HG03066 (cell line): Measurements from ENCODE around the gene TMEM176B.
"Not testable (repeated sequence)": the region's sequence is repeated elsewhere in the genome, so short reads cannot be mapped to it uniquely, and the experiment has no call there.

Experiments used
- ATAC-seq: cut with Tn5 transposase; IDR thresholded peaks from one replicate; pipeline ENCODE4 v1.9.1; 2021; ENCODE audit warnings: low read depth; ENCODE audit not compliant: unreplicated experiment

Gene TMEM176B

DNA sequence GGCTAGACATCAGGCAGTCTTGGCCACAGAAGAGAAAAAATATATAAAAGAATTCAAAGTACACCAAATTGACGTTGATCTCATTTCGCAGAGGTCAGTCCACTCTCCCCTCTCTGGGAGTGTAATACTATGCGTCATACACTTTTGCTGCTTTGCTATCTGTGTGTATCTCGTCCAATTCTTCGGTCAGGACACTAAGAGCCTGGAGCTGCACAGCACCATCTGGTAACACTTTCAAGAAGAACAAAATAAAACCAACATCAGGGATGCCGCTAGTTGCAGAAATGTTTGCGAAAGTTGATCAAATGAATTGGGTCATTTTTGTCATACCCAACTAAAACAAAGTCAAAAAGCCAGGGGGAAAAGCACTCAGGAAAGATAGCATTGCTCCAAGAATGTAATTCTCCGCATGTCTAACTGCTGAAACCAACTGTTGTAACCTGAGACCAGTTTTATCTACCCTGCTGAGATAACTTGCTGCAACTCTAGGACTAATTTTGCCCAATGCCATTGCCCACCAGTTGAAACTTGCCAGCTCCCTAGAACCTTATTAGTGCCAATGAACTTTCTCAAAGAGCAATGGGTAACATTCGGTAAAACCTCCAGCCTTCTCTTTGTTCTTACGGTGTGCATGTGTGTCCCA, 23.4 kb upstream of the TMEM176B start:
- ATAC-seq = no peak

DNA sequence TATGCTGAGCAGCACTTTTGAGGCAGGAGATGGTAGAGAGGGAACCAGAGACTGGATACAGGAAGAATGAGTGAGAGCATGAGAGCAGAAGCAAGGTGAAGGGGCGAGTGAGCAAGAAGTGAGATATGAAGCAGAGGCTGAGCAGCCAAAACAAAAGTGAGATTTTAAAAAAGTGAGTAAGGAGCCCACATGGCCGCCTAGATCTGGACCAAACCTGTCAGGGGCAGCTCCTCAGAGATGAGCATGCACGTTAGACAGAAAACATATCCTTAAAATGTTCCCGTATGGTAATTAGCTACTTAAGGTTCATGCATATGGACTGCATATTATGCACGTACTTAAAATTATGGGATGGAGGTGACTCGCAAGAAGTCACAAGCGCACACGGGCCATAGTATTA, 22.9 kb upstream of the TMEM176B start:
- no peak for ATAC-seq

DNA sequence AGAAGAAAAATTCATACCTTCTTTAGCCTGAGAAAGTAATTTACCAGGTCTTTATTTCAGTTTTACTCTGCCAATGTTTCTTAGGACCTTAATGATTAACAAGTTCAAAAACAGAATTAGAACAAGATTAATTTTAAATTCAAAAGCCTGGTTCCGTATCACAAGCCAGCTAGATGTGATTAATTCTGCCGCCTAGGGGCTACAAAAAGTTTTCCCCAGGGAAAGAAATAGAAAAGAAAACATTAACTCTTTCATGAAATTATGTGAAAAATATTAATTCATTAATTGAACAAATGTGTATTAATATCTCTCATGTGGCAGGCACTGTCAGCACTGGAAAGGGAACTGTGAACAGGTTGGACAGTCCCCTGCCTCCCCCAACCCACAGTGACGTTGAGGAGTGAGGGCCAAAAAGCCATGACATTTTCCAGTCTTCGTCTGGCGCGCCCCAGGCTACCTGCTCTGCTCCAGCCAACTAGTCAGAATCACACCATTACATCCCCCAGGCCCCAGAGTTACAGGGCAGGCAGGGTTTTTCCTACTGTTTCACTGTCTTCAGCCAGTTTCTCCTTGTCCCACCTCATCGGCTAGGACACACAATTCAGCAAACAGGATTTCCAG, 20.5 kb upstream of the TMEM176B start:
- no peak for ATAC-seq

DNA sequence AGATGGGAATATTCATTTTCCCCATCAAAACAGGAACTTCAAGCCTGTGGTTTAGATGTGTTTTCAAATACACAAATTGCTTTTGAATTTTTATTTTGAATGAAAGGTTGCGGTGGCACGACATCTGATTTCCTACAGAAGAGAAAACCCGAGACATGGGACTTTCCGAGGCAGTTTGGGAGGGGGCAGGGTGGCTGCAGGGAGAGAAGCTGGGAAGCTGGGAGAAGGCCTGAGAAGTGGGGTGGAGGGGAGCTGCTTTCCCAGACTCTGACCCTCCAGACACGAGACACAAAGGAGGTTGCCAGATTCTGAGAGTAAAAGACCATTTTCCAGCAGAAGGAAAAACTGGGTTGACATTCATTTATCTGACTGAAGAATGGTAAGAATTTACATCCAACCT, 20.0 kb upstream of the TMEM176B start:
- ATAC-seq = no peak

DNA sequence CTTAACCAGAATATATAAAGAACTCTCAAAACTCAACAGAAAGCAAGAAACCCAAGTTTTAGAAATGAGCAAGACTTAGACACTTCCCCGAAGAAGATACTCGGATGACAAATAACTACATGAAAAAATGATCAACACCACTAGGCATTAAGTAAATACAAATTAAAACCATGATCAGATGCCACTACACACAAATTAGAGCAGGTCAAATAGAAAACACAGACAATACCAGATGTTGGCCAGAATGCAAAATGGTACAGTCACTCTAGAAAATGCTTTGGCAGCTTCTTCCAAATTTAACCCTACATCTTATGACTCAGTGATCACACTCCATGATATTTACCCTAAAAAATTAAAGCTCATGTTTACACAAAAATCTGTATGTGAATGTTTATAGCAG, 18.8 kb upstream of the TMEM176B start:
- ATAC-seq = no peak

DNA sequence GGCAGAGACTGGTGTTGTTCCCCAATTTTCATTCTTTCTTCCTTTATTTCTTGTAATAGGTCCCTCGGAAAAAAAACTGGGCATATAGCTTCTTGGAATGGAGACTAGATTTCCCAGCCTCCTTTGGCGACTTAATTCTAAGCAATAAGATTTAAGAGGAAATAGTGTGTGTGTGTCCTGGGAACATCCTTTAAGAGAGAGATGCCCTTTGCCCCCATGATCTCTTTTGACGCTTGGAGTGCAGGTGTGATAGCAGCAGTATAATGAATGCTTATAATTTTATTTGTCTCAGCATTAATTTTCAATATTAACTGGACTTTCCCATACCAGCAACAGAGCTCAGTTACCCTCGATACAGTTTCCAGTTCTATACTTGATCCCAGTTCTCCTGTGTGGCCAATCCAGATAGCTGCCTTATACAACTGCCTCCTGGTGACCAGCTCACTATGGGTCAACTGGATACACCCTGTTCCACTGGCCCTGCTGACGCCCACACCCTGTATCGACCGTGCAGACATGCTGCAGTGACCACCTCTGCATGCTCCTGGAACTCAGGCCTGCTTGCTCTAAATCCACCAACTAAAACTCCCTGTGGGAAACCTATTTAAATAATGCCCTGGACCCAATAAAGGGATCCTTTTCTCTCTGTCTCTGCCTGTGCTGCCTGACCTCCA, 14.3 kb upstream of the TMEM176B start:
- ATAC-seq = no peak

DNA sequence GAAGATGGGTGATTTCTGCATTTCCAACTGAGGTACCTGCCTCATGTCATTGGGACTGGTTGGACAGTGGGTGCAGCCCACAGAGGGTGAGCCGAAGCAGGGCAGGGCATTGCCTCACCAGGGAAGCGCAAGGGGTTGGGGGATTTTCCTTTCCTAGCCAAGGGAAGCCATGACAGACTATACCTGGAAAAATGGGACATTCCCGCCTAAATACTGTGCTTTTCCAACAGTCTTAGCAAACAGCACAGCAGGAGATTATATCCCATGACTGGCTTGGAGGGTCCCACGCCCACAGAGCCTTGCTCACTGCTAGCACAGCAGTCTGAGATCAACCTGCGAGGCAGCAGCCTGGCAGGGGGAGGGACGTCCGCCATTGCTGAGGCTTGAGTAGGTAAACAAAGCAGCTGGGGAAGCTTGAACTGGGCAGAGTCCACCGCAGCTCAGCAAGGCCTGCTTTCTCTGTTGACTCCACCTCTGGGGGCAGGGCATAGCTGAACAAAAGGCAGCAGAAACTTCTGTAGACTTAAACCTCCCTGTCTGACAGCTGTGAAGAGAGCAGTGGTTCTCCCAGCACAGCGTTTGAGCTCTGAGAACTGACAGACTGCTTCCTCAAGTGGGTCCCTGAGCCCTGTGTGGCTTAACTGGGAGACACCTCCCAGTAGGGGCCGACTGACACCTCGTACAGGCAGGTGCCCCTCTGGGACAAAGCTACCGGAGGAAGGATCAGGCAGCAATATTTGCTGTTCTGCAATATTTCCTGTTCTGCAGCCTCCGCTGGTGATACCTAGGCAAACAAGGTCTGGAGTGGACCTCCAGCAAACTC, 7.7 kb upstream of the TMEM176B start:
- not testable (repeated sequence) for ATAC-seq

DNA sequence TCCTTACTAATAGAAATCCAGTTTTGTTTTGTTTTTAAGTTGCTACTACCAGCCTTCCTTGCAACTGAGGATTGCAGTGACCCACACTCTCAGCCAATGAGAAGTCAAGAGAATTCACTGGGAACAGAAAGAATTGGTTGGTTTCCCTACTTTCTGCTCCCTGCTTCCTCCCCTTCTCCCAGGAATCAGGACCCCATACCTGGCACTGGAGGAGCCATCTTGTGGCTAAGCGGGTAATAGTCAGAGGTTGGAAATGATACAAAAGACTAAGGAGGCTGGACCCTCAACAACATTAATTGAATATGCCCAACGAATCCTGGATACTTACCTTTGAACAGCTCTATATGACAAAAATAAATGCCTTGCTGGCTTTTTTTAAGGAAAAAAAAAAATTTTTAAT, 6.7 kb upstream of the TMEM176B start:
- no peak for ATAC-seq

DNA sequence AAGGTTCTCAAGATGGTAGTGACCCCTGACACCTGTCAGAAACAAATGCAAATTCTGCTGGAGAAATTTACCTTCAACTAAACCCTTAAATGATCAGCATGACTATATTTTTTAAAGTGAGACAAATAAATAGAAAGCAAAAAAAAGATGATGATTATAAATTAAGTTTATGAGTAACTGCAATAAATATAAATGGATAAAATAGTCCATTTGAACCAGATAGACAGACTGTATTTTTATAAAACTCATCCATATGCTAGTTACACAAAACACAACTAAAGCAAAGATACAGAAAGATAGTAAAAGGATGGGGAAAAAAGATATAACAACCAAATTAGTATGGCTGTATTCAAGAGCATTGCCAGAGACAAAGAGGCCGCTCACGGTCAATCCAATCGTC, 6.3 kb upstream of the TMEM176B start:
- no peak for ATAC-seq

DNA sequence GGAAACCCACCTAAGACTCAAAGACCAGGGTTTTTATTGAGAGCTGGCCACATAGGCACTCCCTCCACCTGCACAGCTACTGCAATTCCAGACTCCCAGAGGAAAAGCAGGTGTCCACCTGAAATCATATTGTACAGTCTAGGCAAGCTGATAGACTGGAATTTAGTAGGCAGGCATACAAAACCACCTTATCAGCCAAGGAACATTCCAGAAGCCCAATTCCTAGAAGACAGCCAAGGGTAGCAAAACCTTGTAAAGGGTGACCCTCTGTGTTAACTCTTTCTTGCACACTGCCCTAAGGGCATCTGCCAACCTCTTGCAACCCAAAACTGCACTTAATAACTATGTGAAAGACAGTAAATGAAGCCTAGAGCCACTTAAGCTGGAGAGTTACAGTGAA, 5.7 kb upstream of the TMEM176B start:
- no peak for ATAC-seq

DNA sequence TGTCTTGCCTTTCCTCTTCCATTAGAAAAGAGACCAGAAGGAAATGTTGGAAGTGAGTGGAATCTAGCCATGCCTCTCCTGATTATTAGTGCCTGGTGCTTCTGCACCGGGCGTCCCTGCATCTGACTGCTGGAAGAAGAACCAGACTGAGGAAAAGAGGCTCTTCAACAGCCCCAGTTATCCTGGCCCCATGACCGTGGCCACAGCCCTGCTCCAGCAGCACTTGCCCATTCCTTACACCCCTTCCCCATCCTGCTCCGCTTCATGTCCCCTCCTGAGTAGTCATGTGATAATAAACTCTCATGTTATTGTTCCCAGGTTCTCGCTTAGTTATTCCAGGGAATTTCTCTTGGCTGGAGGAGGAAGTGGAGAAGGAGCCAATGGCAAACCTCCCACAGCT, 4.6 kb upstream of the TMEM176B start:
- no peak for ATAC-seq

DNA sequence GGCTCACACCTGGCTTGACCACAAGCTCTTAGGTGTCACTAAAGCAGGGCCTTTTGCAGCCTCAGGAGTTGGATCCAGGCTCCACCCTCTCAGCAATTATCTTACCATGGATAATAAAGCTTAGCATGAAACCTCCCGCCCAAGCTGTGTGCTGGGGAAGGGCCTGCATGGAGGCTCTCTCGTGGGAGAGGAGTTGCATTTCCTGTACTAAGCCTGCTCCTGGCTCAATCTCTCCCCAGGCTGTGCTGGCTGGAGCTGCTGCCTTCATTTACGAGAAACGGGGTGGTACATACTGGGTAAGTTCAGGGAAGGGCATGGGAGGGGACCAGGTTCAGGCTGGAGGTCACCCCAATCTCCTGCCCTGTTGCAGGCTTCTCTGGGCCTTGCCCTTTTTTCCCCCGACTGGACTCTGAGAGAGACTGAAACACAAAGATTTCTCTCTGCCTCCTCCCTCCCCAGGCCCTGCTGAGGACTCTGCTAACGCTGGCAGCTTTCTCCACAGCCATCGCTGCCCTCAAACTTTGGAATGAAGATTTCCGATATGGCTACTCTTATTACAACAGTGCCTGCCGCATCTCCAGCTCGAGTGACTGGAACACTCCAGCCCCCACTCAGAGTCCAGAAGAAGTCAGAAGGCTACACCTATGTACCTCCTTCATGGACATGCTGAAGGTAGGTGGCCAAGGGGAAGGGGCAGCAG, 3.1 kb upstream of the TMEM176B start:
- no peak for ATAC-seq

DNA sequence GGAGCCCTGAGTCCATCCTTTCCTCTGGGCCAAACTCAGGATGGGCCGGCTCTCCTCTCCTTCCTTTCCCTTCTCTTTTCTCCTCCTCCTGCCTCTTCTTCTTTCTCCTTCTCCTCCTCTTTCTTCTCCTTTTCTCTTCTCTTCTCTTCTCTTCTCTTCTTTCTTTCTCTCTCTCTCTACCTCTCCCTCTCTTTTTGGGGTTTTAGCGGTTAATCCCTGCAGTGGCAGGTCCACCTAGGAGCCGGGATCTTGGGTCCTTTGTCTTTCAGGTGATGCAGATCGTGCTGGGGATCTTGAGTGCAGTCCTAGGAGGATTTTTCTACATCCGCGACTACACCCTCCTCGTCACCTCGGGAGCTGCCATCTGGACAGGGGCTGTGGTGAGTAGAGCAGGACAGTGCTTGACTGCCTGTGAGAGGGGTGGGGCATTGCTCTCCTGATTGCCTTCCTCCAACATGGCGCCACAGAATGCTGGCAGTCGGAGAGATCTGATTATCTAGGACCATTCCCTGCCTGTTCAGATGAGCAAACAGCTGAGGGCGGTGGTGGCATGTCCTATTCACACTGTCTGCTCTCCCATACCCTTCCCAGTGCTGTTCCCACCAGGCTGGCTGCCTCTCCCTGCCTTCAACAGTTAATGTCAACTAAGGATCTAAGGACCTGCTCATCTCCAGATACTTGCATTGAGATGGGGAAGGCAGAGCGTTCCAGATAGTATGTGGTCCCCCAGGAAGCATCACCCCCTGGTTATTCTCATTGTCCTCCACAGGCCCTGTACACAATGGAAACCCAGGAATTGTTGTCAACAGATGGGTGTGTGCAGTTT, 2.0 kb upstream of the TMEM176B start:
- no peak for ATAC-seq

DNA sequence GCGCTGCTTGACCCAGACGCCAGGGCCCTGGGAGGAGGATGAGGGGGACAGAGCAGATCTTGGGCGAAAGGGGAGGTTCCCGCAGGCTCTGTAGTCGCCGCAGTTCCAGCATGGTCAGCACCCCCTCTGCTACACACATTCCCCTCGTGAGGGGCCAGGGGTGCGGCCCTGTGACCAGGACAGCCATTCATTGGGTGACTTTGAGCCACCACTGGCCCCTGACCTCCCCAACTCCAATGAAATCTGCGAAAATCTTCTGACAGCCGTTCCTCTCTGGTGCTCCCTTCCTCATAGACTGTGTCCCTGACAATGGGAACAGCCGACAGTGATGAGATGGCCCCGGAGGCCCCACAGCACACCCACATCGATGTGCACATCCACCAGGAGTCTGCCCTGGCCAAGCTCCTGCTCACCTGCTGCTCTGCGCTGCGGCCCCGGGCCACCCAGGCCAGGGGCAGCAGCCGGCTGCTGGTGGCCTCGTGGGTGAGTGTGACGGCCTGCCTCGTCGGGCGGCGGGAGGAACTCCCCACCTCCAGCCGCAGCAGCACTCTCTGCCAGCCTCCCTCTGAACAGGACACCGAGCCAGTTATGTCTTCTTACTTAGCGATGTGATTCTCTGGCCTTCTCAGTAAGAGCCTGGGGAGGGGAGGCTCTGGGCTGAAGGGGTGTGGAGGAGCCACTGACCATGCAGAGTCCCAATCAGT, 1.2 kb upstream of the TMEM176B start:
- no peak for ATAC-seq

DNA sequence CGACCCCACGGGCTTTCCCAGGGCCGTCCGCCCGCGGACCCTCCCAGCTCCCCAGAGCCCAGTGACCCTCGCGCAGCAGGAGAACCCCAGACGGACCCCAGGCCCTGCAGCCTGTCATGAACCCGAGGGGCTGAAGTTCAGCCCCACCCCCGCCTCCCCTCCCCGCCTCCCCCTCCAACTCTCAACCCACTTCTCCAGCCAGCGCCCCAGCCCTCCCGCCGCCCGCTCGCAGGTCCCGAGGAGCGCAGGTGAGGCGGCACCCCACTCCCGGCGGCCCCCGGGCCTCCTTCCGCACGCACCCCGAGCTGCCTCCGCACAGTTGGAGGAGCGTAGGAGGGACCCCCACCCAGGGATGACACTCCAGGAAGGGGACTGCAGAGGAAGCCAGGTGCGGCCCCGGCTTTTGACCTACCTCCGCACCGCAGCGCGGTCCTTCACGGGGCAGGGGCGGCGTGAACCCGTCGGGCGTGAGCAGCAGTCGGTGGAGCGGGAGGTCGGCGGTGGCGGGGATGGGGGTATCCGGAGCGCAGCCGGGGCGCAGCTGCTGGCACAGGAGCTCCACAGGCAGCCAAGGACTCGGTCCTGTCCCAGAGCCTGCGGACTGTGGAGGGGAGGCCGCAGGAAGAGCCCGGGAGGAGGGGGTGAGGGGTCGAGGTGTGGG, 547 bp upstream of the TMEM176B start, which contains the start of gene TMEM176A:
Gene TMEM176A (plus strand): TSS at position 189 of the 661 bp plus-strand sequence. CDS start 782 bp downstream, outside the sequence.
- ATAC-seq = no peak

DNA sequence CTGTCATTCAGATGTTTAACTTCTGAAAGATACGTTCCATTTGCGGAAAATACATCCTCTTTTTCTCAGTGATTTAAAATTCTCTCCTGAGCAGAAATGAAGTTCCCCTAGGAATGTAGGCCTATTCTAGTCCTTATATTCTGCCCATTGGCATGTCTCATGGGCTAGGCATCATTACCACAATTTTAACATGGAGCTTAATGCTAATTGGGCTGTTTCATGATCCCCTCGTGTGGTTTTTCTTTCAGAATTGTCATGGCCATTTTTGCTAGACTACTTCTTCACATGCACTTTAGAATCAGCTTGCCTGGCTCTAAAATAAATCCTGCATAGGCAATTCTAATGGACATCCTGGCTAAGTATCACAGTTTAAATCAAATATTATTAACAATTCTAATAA, 1.0 kb downstream of the TMEM176B start:
- ATAC-seq = no peak

DNA sequence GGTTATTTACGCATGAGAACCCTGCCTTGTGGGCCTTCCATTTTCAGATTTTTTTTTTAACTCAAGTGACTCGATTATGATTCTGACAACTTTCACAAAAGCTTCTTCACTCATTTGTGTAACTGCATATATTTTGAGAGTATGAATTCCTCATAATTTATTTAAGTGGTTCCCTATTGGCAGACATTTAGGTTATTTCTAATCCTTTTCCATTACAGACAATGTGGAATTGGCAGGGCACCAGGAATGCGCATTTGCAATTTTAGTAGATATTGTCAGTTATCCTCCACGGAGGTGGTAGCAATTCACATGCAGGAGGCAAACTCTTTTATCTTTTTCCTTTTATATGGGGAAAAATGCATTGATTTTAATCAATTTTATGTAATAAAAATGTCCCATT, 2.5 kb downstream of the TMEM176B start:
- ATAC-seq = no peak

DNA sequence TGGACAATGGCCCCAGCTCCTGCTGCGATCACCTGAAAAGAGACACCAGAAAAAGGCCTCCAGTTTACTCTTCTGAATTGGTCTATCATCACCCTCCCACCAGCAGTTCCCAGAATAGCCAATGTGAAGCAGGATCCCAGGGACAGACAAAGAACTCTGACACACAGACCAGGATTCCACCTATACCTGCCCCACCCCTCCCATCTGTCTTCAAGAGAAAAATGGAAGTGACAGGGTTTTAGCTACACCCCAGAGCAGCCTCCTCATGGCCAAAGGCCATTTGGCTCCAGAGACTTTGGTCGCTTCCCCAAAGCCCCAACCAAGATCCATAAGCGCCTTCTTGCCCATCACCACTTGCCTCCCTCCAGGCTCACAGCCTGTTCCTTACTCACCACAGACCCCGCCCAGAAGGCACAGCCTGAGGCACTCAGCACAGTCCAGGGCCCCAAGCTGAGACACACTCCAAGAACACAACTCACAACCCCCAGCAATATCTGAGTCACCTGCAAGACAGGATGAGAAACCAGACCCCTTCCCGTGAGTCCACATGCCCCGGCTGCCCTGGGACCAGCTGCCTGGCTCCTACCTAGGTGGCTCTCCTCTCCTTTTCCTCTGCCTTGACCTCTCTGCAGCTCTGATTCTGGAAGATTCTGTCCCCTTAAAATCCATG, 6.5 kb downstream of the TMEM176B start:
- no peak for ATAC-seq
